ENCODE measurements around the gene XIRP1.

The XIRP1 gene

DNA sequence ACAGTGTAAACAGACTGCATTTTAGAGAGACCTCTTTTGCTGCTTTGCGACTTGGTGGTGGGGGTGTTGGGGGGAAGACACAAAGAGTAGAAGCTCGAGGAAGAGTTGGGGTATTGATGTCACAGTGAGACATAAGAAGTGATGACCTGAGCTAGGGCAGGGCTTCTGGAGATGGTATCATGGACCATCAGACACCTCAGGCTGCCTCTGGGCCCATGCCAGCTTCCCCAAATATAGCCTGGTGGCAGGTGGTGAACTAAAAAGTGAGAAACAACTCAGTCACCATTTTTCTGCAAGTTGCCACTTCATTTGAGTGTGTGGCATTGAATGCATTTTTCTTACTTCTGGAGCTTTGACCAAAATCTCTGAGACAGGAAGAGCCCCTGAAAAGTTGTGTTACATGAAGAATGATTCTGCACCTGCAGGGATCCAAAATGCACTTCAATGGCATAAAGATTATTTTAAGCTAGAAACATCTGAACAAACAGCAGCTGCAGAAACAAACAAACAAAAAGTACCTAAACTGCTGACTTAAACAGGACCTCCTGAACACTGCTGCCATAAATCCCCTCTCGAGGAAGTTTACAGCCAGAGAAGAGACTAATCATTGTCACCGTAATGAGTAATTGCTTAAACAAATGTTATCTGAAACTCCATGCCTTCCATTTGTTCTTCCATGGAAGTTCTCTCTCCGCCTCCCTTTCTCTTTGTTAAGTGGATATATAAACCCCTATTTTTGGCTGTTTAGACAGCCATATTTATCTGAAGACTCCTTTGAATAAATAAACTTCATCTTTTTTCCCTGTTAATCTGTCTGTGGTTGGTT is 15.2 kb upstream of the XIRP1 start:
- DNase-seq: no peak

DNA sequence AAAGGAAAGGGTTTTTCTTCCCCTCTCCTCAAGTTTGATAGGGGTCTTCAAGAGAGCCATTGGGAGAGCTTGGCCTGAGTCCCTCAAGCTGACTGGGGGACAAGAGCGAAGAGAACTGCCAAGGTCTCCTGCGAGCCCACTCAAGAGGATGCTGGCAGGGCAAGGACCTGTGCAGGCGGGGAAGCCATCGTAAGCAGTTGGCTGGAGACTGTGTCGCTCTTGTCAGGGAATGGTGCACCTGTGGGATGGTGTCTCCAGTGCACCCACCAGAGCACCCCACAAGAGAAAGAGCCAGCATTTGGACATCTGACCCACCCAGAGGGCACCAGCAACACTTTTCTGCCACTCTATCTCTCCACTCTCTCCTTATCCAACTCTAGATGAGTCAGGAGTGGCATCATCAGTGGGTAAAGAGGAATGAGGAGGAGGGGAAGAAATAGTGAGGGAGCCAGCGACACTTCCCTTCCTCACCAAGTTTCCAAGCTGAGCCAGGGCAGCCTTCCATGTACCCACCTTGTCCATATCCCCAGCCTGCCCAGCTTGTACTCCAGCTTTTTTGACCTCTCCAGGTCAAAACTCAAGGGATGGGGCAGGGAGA is 13.6 kb upstream of the XIRP1 start:
- no peak for DNase-seq

DNA sequence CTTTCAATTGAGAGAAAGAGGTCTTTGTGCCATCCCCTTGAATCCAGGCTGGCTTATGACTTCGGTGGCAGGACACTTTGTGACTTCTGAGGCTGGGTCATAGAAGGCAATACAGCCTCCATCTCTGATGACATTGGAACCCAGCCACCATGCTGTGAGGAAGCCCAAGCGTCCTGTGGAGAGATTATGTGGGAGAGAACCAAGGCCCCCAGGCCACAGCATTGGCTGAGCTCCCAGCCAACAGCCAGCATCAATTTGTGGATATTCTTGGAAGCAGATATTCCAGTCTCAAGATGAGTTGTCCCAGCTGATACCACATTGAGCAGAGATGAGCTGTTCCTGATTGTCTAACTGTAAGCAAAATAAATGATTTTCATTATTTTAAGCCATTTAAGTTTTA is 12.7 kb upstream of the XIRP1 start:
- DNase-seq: no peak

DNA sequence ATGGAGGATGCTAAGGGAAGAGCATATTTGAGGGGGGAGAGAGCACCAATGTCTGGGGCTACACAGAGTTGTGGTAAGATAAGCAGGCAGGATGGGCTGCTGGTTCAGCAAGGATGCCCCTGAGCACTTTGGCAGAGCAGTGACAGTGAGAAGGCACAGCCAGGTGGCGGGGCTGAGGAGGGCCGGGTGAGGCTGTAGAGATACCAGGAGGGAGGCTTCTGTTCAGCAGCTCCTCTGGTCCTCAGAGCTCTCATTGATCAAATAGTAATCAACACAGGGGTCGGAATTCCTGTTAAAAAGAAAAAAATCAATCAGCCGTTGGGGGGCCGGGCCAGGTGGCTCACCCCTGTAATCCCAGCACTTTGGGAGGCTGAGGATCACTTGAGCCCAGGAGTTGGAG is 11.5 kb upstream of the XIRP1 start:
- DNase-seq: no peak

DNA sequence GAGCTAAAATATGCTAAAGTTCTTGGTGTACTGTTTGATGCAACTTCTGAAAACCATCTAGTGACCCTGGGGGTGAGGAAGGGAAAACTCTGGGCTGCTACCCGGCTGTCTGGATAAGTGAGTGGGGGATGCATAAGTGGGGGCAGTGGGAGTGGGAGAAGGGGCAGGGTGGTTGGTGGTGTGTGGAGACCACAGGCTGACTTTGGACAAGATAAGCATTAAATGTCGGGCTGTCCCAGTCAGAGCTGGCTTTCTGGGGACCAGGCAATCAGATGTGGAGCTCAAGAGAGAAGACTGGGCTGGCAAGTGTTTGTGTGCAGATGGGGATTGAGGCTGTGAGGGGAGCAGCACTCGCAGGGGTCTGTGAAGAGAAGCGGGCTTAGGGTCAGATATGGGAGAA is 11.0 kb upstream of the XIRP1 start:
- no peak for DNase-seq

DNA sequence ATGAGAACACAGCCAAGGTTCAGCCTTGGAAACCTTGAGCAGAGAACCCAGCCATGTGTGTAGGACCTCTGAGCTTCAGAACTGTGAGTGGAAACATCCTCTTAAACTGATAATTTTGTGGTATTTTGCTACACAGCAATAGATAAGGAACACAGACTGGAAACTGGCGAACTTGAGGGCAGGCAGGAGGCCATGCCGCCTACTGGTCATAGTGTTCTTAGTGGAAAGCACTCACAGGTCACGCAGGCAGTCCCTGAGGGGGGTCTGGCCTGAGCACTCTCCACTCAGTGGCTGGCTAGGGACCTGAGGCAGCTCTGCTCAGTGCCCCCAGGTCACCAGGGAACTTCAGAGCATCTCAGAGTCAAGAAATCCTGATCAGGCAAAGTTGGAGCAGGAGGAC is 9.7 kb upstream of the XIRP1 start:
- DNase-seq: no peak

DNA sequence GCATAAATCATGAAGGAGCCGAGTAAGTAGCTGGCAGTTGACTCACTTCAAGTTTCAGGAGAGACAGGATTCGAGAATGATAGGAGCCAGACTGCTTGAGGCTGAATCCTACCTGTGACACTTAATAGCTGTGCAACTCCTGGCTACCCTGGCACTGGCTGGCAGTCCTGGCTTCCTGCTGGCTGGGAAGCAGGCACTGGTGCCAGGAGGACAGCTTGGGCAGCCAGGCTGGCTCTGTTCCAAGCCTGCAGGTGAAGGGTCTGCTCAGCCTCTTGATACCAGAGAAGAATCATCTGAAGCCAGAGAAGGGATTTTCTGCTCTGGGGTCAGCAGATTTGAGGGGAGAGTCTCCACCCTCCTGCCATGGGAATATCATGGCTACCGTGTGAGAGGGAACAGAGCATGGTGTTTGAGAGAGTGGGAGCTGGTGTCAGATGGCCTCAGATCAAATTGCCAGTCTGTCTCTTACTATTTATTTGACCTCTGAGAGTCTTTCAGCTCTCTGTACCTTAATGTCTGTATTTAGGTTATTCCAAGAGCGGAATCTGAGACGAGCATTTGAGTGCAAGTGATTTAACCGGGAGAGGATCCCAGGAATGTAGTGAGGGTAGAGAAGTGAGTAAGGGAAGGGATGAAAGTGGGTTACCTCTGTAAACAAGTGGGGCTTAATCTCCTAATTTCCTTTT is 4.4 kb upstream of the XIRP1 start:
- DNase-seq: no peak

DNA sequence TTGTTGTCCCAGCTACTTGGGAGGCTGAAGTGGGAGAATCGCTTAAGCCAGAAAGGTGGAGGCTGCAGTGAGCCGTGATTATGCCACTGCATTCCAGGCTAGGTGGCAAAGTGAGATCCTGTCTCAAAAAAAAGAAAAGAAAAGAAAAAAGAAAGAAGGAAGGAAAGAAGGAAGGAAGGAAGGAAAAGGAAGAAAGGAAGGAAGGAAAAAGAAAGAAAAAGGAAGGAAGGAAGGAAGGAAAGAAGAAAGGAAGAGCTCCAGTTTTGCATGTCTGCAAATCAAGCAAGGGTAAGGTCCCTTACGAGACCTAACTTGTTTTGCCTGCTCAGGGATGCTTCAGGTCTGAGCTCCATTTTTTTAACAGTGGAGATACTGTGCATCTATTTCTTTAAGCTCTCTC is 3.6 kb upstream of the XIRP1 start:
- DNase-seq: no peak

DNA sequence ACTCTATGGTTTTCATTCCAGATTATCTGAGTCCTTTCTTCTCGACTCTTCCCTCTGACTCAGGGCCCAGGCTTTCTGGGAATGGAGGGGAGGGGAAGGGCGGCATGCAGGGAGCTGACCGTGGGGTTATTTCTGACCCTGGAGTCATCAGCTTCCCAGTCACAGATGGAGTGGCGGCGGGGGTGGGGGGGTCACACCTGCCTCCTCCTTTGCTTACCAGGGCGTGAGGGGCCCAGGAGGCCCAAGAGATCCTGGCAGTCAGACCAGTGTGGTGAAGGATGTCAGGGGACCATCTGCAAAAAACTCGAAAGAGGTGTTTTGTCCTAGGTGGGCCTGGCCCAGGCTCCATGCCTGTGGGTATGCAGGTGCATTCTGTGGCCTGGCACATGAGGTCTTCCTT is 996 bp upstream of the XIRP1 start:
- no peak for DNase-seq

DNA sequence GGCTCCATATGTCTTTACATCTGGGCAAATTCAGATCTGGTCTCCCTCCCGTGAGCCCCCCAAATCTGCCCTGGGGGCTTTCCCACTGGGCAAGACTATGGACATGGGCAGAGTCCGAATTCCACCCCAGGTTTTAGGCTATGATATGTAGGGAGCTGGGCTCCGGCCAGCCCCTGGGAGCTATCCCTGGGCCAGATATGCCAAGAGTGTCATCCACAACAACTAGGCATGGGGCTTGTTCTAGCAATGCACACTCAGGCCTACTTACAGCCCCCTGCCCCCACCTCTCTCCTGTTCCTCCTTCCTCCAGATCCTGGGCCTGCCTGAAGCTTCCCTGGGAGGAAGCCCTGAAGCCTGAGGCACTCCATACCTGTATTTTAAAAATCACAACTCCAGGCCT is 622 bp downstream of the XIRP1 start:
- DNase-seq: no peak

DNA sequence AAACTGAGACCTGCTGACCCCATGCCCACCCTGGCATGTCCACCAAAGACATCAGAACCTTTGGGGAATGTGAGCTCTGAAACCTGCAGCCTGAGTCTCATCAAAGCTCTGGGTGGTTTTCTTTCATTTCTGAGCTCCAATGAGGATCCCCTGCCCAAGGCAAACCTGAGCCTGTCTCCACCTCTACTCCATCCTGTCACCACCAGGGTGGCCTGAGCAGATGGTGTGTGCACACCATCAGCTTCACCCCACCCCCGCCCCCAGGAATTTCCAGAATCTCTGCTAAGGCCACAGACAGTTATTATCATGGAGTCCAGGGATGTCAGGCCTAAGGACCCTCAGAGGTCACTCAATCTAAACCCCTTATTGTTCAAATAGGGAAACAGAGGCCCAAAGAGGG is 1.3 kb downstream of the XIRP1 start:
- DNase-seq: no peak

DNA sequence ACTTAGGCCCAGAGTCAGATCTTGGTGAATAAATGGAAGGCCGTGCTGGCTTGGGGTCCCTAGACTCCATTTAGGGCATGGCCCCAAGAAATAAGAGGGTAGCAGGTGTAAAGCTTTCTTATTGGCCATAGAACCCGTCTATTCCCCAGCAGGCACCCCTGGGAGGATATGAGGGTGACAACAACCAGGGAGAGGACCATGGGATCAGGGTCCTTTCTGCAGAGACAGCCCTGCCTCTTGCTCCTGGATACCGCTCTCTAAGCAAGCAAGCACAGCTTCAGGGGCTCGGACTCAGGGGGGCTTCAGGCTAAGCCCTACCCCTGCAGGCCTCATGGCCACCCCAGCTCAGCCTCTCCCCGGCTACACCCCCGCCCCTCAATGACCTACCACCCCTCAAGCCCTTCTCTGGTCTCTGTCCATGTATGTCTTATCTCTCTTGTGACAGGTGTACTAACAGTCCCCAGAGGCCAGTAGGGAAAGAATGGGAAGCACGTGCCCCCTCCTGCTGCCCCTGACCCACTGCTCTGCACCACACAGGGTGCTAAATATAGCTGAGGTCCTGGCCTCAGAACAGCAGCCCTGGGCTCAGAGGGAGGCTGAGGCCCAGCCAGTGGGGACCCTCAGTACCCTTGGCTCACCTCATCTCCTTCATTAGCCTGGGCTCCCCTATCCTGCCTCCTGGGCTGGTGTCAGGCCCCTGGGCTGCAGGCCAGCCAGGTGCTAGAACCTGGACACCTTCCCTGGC is 1.9 kb downstream of the XIRP1 start:
- DNase-seq: no peak

DNA sequence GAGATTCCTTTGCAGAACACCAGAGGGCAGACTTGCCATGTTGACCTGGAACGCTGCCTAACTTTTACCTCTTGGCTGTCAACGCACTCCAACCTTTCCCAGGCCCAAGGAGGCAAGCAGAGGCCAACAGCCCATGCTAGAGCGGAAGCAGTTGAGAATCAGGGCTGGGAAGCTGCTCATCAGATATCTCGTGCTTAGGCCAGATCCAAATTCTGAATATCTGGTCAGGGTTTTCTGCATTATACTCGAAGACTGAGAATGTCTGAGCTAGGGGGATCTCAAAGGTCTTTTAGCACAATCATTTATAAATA is 2.5 kb downstream of the XIRP1 start:
- peak; percentile 47 for DNase-seq

DNA sequence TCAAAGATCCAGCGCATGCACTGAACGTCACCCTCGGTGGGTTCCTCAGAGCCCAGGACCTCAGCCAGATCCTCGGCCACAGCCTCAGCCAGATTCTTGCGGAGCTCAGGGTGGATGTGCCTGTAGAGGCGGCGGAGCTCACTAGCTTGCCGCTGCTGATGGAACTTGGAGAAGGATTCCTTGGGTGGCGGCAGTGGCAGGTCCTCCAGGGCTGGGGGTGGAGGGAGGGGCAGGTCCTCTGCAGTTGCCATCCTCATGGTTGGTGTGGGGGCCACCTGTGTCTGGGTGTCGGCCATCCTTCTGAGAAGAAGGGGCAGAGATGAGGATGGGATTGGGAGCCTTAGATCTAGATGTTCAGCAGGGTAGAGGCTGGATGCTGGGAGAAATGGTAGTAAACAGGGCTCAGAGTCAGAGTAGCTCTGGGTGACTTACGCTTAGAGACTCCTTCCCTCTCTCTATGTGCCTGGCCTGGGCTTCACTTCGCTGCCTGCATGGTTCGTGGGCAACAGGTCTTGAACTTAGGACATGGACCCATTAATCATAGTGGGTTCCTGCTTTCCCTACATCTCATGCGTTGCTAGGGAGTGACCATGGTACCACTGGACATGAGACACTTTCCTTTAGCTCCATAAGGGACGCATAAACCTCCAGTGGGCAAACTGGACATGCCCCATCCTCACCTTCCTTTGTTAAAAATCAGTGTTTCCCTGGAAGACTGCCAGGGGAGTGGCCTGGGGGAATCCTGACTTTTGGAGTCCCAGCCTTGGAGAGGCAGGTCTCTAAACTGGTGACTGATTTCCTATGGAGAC is 3.0 kb downstream of the XIRP1 start:
- no peak for DNase-seq

DNA sequence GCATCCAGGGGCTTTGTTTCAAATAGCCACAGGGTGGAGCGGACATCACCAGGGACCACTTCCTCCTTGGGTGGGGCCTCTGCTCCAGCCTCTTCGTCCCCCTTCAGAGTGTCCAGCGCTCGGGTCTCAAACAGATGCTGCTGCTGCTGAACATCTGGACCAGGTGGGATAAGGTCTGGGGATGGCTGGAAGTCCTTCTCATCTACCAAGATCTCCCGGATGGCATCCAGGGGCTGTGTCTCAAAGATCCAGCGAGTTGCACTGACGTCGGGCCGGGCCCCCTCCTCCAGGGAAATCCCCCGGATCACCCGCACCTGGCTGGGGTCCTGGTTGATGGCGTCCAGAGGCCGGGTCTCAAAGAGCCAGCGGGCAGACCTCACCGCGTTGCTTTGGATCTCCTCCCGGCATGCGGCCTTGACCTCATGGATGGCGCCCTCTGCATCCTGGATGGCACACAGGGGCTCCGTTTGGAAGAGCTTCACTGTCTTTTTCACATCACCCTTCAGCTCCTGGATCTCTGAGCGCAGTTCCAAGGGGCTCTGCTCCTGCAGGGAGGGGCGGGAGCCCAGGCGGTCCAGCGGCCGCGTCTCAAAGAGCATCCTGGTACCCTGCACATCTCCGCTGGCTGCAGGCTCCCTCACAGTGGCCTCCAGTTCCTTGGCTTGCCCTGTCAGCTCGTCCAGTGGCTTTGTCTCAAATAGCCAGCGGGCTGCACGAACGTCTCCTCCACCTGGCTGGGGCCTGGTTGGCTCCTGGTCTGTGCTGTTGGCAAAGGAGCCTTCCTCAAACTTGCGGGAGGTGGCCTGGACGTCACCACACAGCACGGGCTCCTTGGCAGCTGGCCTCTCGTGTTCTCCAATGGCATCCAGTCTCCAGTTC is 3.9 kb downstream of the XIRP1 start:
- DNase-seq: no peak

DNA sequence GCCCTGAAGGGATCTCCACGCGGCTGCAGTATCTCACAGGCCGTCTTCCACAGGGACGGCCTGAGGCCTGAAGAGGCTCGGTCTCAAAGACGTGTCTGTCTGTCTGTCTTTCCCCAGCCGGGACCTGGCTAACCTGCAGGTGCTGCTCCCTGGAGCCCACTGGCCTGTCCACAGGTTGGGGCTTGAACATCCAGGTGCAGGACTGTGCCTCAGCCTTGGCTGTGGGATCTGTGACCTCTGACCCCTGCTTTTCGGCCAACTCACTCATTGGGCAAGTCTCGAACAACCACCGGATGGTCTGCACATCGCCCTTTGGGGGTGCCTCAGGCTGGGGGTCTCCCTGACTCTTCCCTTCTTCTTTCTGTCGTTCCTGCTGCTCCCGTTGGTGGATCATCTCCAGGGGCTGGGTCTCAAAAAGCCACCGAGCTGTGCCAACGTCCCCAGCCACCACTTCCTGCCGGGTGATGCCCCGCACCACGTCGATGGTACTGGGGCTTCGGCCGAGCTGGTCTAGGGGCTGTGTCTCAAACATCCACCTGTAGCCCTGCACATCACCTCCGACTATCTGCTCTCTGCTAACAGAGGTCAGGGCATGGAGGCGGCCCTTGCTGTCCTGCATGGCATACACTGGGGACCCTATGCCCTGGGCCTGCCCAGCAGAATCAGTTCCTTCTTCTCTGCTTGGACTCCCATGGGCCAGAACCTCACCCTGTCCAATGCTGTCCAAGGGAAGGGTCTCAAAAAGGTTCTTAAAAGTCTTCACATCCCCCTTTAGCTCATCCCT is 4.8 kb downstream of the XIRP1 start:
- no peak for DNase-seq

DNA sequence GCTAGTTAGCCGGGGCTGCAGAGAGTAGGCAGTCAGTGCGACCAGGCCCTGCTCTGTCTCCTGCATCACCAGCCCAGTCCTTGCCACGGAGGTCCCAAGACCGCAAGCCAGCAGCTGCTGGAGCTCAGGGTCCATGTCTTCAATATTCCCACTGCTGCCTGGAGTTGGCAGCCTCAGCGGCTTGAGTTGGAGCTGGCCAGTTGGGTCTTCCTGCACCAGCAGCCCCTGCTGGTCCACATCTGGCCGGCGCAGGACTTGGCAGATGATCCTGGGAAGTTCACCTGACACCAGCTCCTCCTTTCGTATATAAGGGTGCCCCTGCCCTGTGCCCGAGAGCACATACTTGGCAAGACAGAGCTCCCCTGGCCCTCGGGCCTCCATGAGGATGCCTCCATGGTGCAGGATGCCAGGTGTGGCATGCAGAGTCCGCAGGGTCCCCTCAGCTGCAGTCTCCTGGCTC is 5.7 kb downstream of the XIRP1 start:
- no peak for DNase-seq

DNA sequence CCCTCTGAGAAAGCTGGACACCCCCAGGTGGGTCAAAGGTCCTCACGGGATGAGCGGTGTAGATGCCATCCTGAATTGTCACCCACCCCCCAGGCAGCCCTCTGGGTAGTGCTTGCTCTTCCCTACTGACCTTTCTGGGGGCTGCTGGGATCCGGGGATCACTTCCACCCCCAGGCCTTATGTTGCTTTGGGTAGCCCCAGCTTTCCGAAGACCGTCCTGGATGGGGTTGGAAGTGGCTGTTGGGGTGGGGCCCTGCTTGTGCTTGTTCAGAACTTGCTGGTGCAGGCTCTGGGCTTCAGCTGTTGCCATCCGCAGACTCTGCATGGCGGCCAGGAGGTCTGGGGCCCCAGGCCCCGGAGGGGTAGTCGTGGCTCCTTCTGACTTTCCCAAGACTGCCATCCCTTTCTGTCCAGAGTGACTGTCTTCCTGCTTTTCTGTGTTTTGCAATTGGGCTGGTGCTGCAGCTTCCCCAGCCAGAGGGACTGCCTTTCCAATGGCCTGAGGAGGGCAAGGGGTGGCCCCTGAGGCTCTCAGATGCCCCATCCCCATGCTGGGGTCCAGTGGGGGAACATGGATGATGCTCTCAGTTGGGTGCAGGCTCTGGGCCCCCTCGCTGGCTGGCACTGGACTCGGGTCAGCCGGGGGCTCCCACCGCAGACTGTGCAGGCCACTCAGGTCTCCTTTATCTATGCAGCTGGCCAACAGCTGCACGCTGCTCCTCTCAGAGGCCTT is 6.3 kb downstream of the XIRP1 start:
- DNase-seq: no peak

DNA sequence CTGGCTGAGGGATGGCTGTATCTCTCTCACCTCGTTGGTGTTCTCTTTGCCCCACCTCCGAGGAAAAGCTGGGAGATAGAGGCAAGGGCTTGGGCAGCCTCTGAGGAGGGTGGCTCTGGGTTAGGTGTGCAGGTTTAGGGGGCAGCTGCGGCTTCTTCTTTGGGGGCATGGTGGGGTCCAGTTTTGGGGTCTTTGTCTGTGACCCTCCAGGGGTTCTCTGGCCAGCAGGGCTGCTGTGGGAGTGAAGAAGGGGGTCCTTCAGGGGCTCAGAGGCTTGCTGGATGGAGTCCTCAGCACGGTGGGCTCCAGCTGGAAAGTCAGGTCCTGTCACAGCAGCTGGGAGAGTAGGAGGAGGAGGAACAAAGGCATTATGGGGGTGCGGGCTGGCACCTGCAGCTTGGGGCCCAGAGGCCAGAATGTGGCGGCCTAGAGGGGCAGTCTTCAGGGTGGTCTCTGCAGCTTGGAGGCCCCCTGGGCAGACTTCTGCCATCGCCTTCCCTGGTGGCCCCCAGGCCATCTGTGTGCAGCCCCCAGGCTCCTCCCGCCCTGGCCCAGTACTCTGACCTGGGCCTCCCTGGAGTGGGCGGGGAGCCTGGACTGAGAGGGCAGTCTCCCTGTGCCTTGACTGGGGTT is 7.0 kb downstream of the XIRP1 start:
- no peak for DNase-seq

DNA sequence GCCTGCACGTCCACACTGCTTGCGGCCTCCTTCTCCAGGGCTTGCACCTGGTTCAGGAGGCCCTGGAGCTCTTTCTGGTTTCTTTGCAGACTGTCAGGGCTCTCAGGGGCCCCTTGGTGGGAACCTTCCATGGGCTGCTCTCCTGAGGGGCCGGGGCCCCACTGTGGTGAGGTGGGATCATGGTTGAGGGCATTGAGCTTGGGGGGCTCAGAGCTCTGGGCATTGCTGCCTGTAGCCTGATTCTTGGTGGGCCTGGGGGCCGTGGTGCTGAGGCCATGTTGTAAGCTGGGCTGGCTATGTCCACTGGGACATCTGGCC is 7.5 kb downstream of the XIRP1 start:
- DNase-seq: no peak
